WTC11 (cell line): ENCODE data around the gene ECHS1. TPM values are rescaled to one million over a fixed set of nuclear protein-coding genes. Genes with fewer than 3 reads are reported as not detected.
A peak's percentile ranks its signal among the peaks of the same experiment; 100 is the strongest.

Experiments
- ATAC-seq: fragments of 200-7000 bp; cut with Tn5 transposase; 2 replicates; pipeline ENCODE4 v1.10.0; 2021; ENCODE audit warnings: mild to moderate bottlenecking, moderate library complexity
- CTCF ChIA-PET: fragments of 300-600 bp; sonication (Branson Sonifier 250); formaldehyde crosslinking; loops from one replicate; lab custom pipeline; 2021; ENCODE audit warnings: antibody characterized with exemption; lab: Charles Lee
- POLR2A ChIA-PET: fragments of 350-600 bp; sonication (Branson Sonifier 250); formaldehyde crosslinking; loops from one replicate; lab custom pipeline; 2021; ENCODE audit warnings: antibody characterized with exemption; lab: Charles Lee
- DNase-seq: peaks from one replicate; pipeline ENCODE4 v3.0.0; 2021; ENCODE audit warnings: low spot score
- H3K27ac Mint-ChIP-seq: 2 replicates; pipeline ENCODE4 v1.8.0; 2021; ENCODE audit warnings: mixed read lengths
- H3K27me3 Mint-ChIP-seq: 2 replicates; pipeline ENCODE4 v1.8.0; 2021; ENCODE audit warnings: low read depth, mild to moderate bottlenecking, moderate library complexity, mixed read lengths
- H3K36me3 Mint-ChIP-seq: 2 replicates; pipeline ENCODE4 v1.8.0; 2021; ENCODE audit warnings: mixed read lengths
- H3K4me1 Mint-ChIP-seq: 2 replicates; pipeline ENCODE4 v1.8.0; 2022; ENCODE audit warnings: mixed read lengths
- H3K4me3 Mint-ChIP-seq: 2 replicates; pipeline ENCODE4 v1.8.0; 2021; ENCODE audit warnings: mild to moderate bottlenecking, moderate library complexity, mixed read lengths
- H3K9me3 Mint-ChIP-seq: 2 replicates; pipeline ENCODE4 v1.8.0; 2021; ENCODE audit warnings: mixed read lengths
- CBFB ChIP-seq: sonication (generic); formaldehyde crosslinking; IDR thresholded peaks from 2 replicates; pipeline ENCODE4 v1.8.1; 2022; ENCODE audit warnings: mild to moderate bottlenecking, low read depth, missing genetic modification reagents
- CREB1 ChIP-seq: sonication (generic); formaldehyde crosslinking; IDR thresholded peaks from 2 replicates; pipeline ENCODE4 v1.8.0; 2023; ENCODE audit warnings: mild to moderate bottlenecking, missing genetic modification reagents
- E2F4 ChIP-seq: sonication (generic); formaldehyde crosslinking; IDR thresholded peaks from 2 replicates; pipeline ENCODE4 v1.8.1; 2022; ENCODE audit warnings: low read depth, mild to moderate bottlenecking, moderate library complexity, missing genetic modification reagents, borderline replicate concordance
- E2F5 ChIP-seq: sonication (generic); formaldehyde crosslinking; IDR thresholded peaks from 2 replicates; pipeline ENCODE4 v1.8.1; 2022; ENCODE audit warnings: mild to moderate bottlenecking, moderate library complexity, missing genetic modification reagents
- EMX1 ChIP-seq: fragments of 250-450 bp; sonication (Bioruptor Pico); IDR thresholded peaks from 2 replicates; pipeline ENCODE4 v1.8.0; 2021; ENCODE audit warnings: mild to moderate bottlenecking
- MYBL2 ChIP-seq: sonication (generic); formaldehyde crosslinking; IDR thresholded peaks from 2 replicates; pipeline ENCODE4 v1.8.1; 2023; ENCODE audit warnings: mild to moderate bottlenecking, moderate library complexity, missing genetic modification reagents
- NR1H2 ChIP-seq: sonication (generic); formaldehyde crosslinking; IDR thresholded peaks from 2 replicates; pipeline ENCODE4 v1.9.0; 2021; ENCODE audit warnings: mild to moderate bottlenecking, moderate library complexity, missing genetic modification reagents
- RORB ChIP-seq: fragments of 250-450 bp; sonication (Bioruptor Pico); IDR thresholded peaks from 2 replicates; pipeline ENCODE4 v1.9.0; 2021; ENCODE audit warnings: mild to moderate bottlenecking
- SP1 ChIP-seq: sonication (generic); formaldehyde crosslinking; conservative IDR thresholded peaks from 2 replicates; pipeline ENCODE4 v1.8.1; 2022; ENCODE audit warnings: missing genetic modification reagents
- TCF7 ChIP-seq: sonication (generic); formaldehyde crosslinking; IDR thresholded peaks from 2 replicates; pipeline ENCODE4 v1.8.0; 2022; ENCODE audit warnings: mild to moderate bottlenecking, low read depth, missing genetic modification reagents, moderate library complexity
- TEAD1 ChIP-seq: sonication (generic); formaldehyde crosslinking; IDR thresholded peaks from 2 replicates; pipeline ENCODE4 v1.8.0; 2022; ENCODE audit warnings: mild to moderate bottlenecking, missing genetic modification reagents
- ZNF219 ChIP-seq: sonication (generic); formaldehyde crosslinking; IDR thresholded peaks from 2 replicates; pipeline ENCODE4 v1.8.0; 2023; ENCODE audit warnings: missing genetic modification reagents, mild to moderate bottlenecking, borderline replicate concordance
- ZNF281 ChIP-seq: sonication (generic); formaldehyde crosslinking; IDR thresholded peaks from 2 replicates; pipeline ENCODE4 v1.8.0; 2023; ENCODE audit warnings: mild to moderate bottlenecking, missing genetic modification reagents
- ZNF317 ChIP-seq: sonication (generic); formaldehyde crosslinking; IDR thresholded peaks from 2 replicates; pipeline ENCODE4 v1.8.1; 2023; ENCODE audit warnings: low read depth, mild to moderate bottlenecking, moderate library complexity, missing genetic modification reagents, borderline replicate concordance
- ZNF423 ChIP-seq: fragments of 250-450 bp; sonication (Bioruptor Pico); IDR thresholded peaks from 2 replicates; pipeline ENCODE4 v2.1.2; 2022; ENCODE audit warnings: mild to moderate bottlenecking, moderate library complexity
- total RNA-seq: library from RNA; stranded (reverse); gene quantifications from 3 replicates; pipeline ENCODE4 v1.2.3, GENCODE V29; 2021
- TF ChIP-seq, protein P1 (sequence below): sonication (generic); formaldehyde crosslinking; IDR thresholded peaks from 2 replicates; pipeline ENCODE4 v1.8.0; 2023; ENCODE audit warnings: missing genetic modification reagents
- TF ChIP-seq, protein P2 (sequence below): sonication (generic); formaldehyde crosslinking; IDR thresholded peaks from 2 replicates; pipeline ENCODE4 v1.8.0; 2022; ENCODE audit warnings: mild to moderate bottlenecking, missing genetic modification reagents
- TF ChIP-seq, protein P3 (sequence below): fragments of 250-450 bp; sonication (Bioruptor Pico); IDR thresholded peaks from 2 replicates; pipeline ENCODE4 v2.1.2; 2022; ENCODE audit warnings: mild to moderate bottlenecking, moderate library complexity
- TF ChIP-seq, protein P4 (sequence below): sonication (generic); formaldehyde crosslinking; IDR thresholded peaks from 2 replicates; pipeline ENCODE4 v1.8.1; 2023; ENCODE audit warnings: mild to moderate bottlenecking, missing genetic modification reagents, moderate library complexity
- TF ChIP-seq, protein P5 (sequence below): sonication (generic); formaldehyde crosslinking; conservative IDR thresholded peaks from 2 replicates; pipeline ENCODE4 v1.8.1; 2023; ENCODE audit warnings: mild to moderate bottlenecking, low read depth, missing genetic modification reagents, moderate library complexity

Gene ECHS1
- total RNA-seq, 1 experiment from 2014 or later = 84.1 TPM

GRCh38 chr10:133357285-133358161 is 15.6 kb downstream of the ECHS1 start, which contains the start of gene FUOM (continued):
- TF ChIP-seq TEAD1 (CRISPR knock-in tag) (0 out of 2 replicates have a peak, but pooled peaks have one; percentile 71), MYBL2 (CRISPR knock-in tag) (0 out of 2 replicates have a peak, but pooled peaks have one; percentile 32), ZNF219 (no peak), ZNF317 (CRISPR knock-in tag) (0 out of 2 replicates have a peak, but pooled peaks have one; percentile 26), NR1H2 (no peak), E2F4 (no peak), CREB1 (CRISPR knock-in tag) (no peak), E2F5 (CRISPR knock-in tag) (peak; percentile 46), SP1 (CRISPR knock-in tag) (peak; percentile 85), CBFB (CRISPR knock-in tag) (no peak), ZNF423 (CRISPR knock-in tag) (peak; percentile 95)
- TF ChIP-seq, protein P1, sequence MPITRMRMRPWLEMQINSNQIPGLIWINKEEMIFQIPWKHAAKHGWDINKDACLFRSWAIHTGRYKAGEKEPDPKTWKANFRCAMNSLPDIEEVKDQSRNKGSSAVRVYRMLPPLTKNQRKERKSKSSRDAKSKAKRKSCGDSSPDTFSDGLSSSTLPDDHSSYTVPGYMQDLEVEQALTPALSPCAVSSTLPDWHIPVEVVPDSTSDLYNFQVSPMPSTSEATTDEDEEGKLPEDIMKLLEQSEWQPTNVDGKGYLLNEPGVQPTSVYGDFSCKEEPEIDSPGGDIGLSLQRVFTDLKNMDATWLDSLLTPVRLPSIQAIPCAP (CRISPR knock-in tag) = no peak
- TF ChIP-seq, protein P2, sequence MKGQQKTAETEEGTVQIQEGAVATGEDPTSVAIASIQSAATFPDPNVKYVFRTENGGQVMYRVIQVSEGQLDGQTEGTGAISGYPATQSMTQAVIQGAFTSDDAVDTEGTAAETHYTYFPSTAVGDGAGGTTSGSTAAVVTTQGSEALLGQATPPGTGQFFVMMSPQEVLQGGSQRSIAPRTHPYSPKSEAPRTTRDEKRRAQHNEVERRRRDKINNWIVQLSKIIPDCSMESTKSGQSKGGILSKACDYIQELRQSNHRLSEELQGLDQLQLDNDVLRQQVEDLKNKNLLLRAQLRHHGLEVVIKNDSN (CRISPR knock-in tag) = peak; percentile 42; the same call in 1 of the 2 replicates

DNA sequence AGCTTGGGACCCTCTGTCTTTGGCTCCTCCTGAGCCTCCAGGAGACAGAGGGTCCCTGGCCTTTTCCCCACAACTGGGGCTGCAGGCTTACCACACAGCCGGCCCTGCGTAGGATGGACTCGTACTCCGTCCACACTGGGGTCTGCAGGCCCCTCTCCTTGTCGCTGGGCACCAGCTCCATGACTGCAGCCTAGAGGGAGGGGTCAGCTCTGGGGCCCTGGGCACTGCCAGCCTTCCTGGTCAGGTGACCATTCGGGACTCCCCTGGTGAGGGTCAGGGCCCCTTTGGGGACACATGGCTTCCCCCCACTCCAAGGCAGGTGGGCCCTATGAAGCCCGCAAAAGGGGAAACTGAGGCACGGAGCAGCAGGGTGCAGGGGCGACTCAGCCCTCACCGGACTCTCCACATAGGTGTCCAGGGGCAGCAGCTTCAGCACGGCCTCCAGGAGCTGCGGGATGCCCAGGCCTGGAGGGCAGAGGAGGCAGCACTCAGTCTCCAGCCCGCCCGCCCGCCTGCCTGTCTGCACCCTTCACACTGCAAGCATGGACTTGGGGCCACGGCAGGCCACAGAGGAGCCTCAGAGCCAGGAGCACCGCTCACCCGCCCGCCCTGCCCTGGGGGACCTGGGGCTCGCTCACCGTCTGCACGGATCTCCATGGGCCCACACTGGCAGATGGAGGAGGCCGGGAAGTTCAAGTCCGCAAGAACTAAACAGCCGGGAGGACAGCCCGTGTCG is 16.4 kb downstream of the ECHS1 start:
- CTCF ChIA-PET = interaction anchor here (1.0 to 2.5 kb wide), 3 partner anchors 10 to 49 kb away, joined by 5 to 26 read pairs (median 7); partner anchors contain the start of gene PRAP1
- Mint-ChIP-seq H3K36me3 (peaks cover 2% of the 10 kb centered on the region), H3K27me3 (peaks cover 12% of the 10 kb centered on the region), H3K4me1 (no peaks in the 10 kb centered on the region), H3K9me3 (no peaks in the 10 kb centered on the region), H3K27ac (no peak overlapping the region), H3K4me3 (peak overlapping the region; percentile 72)
- POLR2A ChIA-PET = interaction anchor here (1.2 to 1.8 kb wide), 2 partner anchors 17 to 22 kb away, joined by 3 to 9 read pairs; partner anchors contain the start of gene PAOX
- DNase-seq = no peak
- ATAC-seq = no peak; the same call in 1 of the 2 replicates
- TF ChIP-seq ZNF281 (CRISPR knock-in tag) (0 out of 2 replicates have a peak, but pooled peaks have one; percentile 4), RORB (no peak), TCF7 (CRISPR knock-in tag) (0 out of 2 replicates have a peak, but pooled peaks have one; percentile 54), EMX1 (CRISPR knock-in tag) (no peak), ZNF219 (no peak), TEAD1 (CRISPR knock-in tag) (no peak), NR1H2 (no peak)
- TF ChIP-seq, protein P1 (CRISPR knock-in tag) = no peak
- TF ChIP-seq, protein P3, sequence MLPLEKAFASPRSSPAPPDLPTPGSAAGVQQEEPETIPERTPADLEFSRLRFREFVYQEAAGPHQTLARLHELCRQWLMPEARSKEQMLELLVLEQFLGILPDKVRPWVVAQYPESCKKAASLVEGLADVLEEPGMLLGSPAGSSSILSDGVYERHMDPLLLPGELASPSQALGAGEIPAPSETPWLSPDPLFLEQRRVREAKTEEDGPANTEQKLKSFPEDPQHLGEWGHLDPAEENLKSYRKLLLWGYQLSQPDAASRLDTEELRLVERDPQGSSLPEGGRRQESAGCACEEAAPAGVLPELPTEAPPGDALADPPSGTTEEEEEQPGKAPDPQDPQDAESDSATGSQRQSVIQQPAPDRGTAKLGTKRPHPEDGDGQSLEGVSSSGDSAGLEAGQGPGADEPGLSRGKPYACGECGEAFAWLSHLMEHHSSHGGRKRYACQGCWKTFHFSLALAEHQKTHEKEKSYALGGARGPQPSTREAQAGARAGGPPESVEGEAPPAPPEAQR (CRISPR knock-in tag) = no peak
- TF ChIP-seq, protein P4, sequence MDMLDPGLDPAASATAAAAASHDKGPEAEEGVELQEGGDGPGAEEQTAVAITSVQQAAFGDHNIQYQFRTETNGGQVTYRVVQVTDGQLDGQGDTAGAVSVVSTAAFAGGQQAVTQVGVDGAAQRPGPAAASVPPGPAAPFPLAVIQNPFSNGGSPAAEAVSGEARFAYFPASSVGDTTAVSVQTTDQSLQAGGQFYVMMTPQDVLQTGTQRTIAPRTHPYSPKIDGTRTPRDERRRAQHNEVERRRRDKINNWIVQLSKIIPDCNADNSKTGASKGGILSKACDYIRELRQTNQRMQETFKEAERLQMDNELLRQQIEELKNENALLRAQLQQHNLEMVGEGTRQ = 0 out of 2 replicates have a peak, but pooled peaks have one; percentile 25
- TF ChIP-seq, protein P5, sequence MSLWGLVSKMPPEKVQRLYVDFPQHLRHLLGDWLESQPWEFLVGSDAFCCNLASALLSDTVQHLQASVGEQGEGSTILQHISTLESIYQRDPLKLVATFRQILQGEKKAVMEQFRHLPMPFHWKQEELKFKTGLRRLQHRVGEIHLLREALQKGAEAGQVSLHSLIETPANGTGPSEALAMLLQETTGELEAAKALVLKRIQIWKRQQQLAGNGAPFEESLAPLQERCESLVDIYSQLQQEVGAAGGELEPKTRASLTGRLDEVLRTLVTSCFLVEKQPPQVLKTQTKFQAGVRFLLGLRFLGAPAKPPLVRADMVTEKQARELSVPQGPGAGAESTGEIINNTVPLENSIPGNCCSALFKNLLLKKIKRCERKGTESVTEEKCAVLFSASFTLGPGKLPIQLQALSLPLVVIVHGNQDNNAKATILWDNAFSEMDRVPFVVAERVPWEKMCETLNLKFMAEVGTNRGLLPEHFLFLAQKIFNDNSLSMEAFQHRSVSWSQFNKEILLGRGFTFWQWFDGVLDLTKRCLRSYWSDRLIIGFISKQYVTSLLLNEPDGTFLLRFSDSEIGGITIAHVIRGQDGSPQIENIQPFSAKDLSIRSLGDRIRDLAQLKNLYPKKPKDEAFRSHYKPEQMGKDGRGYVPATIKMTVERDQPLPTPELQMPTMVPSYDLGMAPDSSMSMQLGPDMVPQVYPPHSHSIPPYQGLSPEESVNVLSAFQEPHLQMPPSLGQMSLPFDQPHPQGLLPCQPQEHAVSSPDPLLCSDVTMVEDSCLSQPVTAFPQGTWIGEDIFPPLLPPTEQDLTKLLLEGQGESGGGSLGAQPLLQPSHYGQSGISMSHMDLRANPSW = no peak
